OCI-LY7 (cell line): ENCODE measurements around the gene NDP.

Experiments
- CTCF ChIP-seq: fragments of 200-600 bp; sonication (generic); conservative IDR thresholded peaks from 2 replicates; pipeline ENCODE4 v1.5.1; 2014; ENCODE audit warnings: mild to moderate bottlenecking, antibody characterized with exemption, low read length, moderate library complexity, mixed read lengths
- EZH2phosphoT487 ChIP-seq: fragments of 200-600 bp; sonication (generic); IDR thresholded peaks from 2 replicates; pipeline ENCODE4 v1.6.1; 2018; ENCODE audit warnings: low read depth, borderline replicate concordance, mild to moderate bottlenecking, mixed run types, antibody characterized with exemption, low read length, moderate library complexity, mixed read lengths

- no peak for TF ChIP-seq CTCF
- TF ChIP-seq EZH2phosphoT487, result no peak
These were observed 2.7 kb downstream of the NDP start for GRCh38 chrX:43970528-43970927.
